ENCODE measurements around the gene RAB23.

GRCh38 chr6:57256541-57256940 lies 34.4 kb upstream of the RAB23 start:
- no peak for TF ChIP-seq POLR2AphosphoS5 (IDR thresholded peaks at IDR 0.05; ENCODE audit: low read depth)
- TF ChIP-seq ZNF462 (CRISPR knock-in tag; IDR thresholded peaks at IDR 0.05): no peak
- TF ChIP-seq EZH2phosphoT487 (IDR thresholded peaks at IDR 0.05; ENCODE audit: unreplicated experiment): no peak
- no peak for TF ChIP-seq CTCF (conservative IDR thresholded peaks at IDR 0.05; ENCODE audit: low read depth in 2 of 2)
- TF ChIP-seq EZH2 (IDR thresholded peaks at IDR 0.05; ENCODE audit: low read depth, unreplicated experiment): no peak
- no peak for TF ChIP-seq REST (IDR thresholded peaks at IDR 0.05; ENCODE audit: unreplicated experiment)
- TF ChIP-seq CREB1 (CRISPR knock-in tag; IDR thresholded peaks at IDR 0.05; ENCODE audit: low read depth): no peak
- no peak for TF ChIP-seq ETS1 (IDR thresholded peaks at IDR 0.05)
- TF ChIP-seq STAT1 (IDR thresholded peaks at IDR 0.05; ENCODE audit: unreplicated experiment): no peak
- no peak for TF ChIP-seq NANOG (IDR thresholded peaks at IDR 0.05; ENCODE audit: borderline replicate concordance)
- no peak for TF ChIP-seq JUNB (IDR thresholded peaks at IDR 0.05; ENCODE audit: unreplicated experiment)

Data from GM23338 (cell line).